Lung (tissue), 12 donors: ENCODE data around the gene SLC7A6. TPM values are rescaled to one million over a fixed set of nuclear protein-coding genes. Genes with fewer than 3 reads are reported as not detected.

ENCODE experiments used
- ATAC-seq: fragments of 200-7000 bp; cut with Tn5 transposase; one replicate; pipeline ENCODE4 v1.9.1; 2020; ENCODE audit warnings: moderate number of reproducible peaks; ENCODE audit not compliant: insufficient read depth, low FRiP score
- DNase-seq, 3 donors: peaks; one replicate each; pipeline ENCODE4 v3.0.0-alpha.2; 2013 to 2017
- H3K27ac ChIP-seq, 2 donors: one replicate each; pipeline ENCODE4 v1.5.1; 2013; ENCODE audit warnings: mild to moderate bottlenecking in 2 of 2, moderate library complexity in 2 of 2, control low read depth in 1 of 2, inconsistent platforms in 1 of 2, low read depth in 1 of 2, low read length in 1 of 2
- H3K27me3 ChIP-seq, 3 donors: one replicate each; pipeline ENCODE4 v1.5.1; 2013; ENCODE audit warnings: low read length in 2 of 3; ENCODE audit not compliant: control insufficient read depth in 3 of 3, insufficient read depth in 3 of 3
- H3K36me3 ChIP-seq, 4 donors: one replicate each; pipeline ENCODE4 v1.5.1; 2013; ENCODE audit warnings: low read length in 4 of 4, mild to moderate bottlenecking in 1 of 4, moderate library complexity in 1 of 4; ENCODE audit not compliant: control insufficient read depth in 4 of 4, insufficient read depth in 4 of 4
- H3K4me1 ChIP-seq, 5 donors: one replicate each; pipeline ENCODE4 v1.5.1; 2013; ENCODE audit warnings: low read length in 5 of 5, mild to moderate bottlenecking in 2 of 5, moderate library complexity in 1 of 5; ENCODE audit not compliant: control insufficient read depth in 5 of 5, insufficient read depth in 5 of 5
- H3K4me3 ChIP-seq: one replicate; pipeline ENCODE4 v1.5.1; 2013; ENCODE audit warnings: mild to moderate bottlenecking, control low read depth, moderate library complexity
- H3K9ac ChIP-seq, 2 donors: one replicate each; pipeline ENCODE4 v1.5.1; 2013; ENCODE audit warnings: low read length in 2 of 2, control low read depth in 1 of 2; ENCODE audit not compliant: insufficient read depth in 1 of 2
- H3K9me3 ChIP-seq, 4 donors: one replicate each; pipeline ENCODE4 v1.5.1; 2013; ENCODE audit warnings: low read length in 3 of 4, mild to moderate bottlenecking in 1 of 4, moderate library complexity in 1 of 4; ENCODE audit not compliant: control insufficient read depth in 4 of 4, insufficient read depth in 3 of 4
- CTCF ChIP-seq: IDR thresholded peaks from 2 replicates; pipeline ENCODE4 v1.5.1; 2012; ENCODE audit warnings: mild to moderate bottlenecking; ENCODE audit errors: control extremely low read depth, extremely low read depth
- WGBS, 2 donors: extraction: QIAGEN DNeasy Blood & Tissue Kit; methylation state at CpG; one replicate each; pipeline ENCODE4 v1.1.7; 2013; 5-methylcytosine and 5-hydroxymethylcytosine counted together
- polyA plus RNA-seq, 2 donors: library from polyadenylated mRNA; stranded (reverse); fragments of 200-250 nt; gene quantifications; one replicate each; pipeline ENCODE4 v1.2.1, GENCODE V29; 2013
- total RNA-seq, 2 donors: library from RNA; depleted of rRNA in 1 of 2; stranded (reverse); fragments of >200 nt in 1 of 2; gene quantifications; one replicate each; pipeline ENCODE4 v1.2.1, GENCODE V29; 2014 to 2021
- donor health status: control.
- donor health status: control.
- donor health status: Bipolar disorder and iron deficiency.
- donor health status: healthy.
- donor health status: DM: yes; HTN: yes; CAD: no.

SLC7A6 gene
- total and polyA plus RNA-seq, 4 donors: 8.9 to 36.2 (median 20.0) TPM

GRCh38 chr16:68253721-68254120, 10.6 kb upstream of the SLC7A6 start:
- Histone ChIP-seq H3K27ac (peak overlapping the region in 1 of 2 donors; percentile 36), H3K27me3 (no peaks in the 10 kb centered on the region), H3K36me3 (peaks cover 0 to 48% (median 10%) of the 10 kb centered on the region in 4 donors), H3K4me1 (no peaks in the 10 kb centered on the region), H3K9me3 (no peaks in the 10 kb centered on the region), H3K9ac (no peak overlapping the region), H3K4me3 (no peak overlapping the region)
- no peak for TF ChIP-seq CTCF
- ATAC-seq (no peak), DNase-seq (no peak)
- 97% methylated on average over 4 of the region's 4 CpGs for WGBS, 2 donors

GRCh38 chr16:68255712-68256111, 8.6 kb upstream of the SLC7A6 start:
- Histone ChIP-seq H3K27me3 (no peaks in the 10 kb centered on the region), H3K4me1 (no peaks in the 10 kb centered on the region), H3K9me3 (no peaks in the 10 kb centered on the region), H3K4me3 (no peak overlapping the region), H3K36me3 (peaks cover 0 to 56% (median 10%) of the 10 kb centered on the region in 4 donors), H3K9ac (no peak overlapping the region), H3K27ac (peak overlapping the region in 1 of 2 donors; percentile 63)
- ATAC-seq (no peak), DNase-seq (no peak)
- no peak for TF ChIP-seq CTCF
- 92 to 93% methylated on average over 18 of the region's 18 CpGs for WGBS, 2 donors

GRCh38 chr16:68257251-68257905, 6.9 kb upstream of the SLC7A6 start:
- ATAC-seq (no peak), DNase-seq (no peak)
- peaks cover 0 to 51% (median 11%) of the 10 kb centered on the region in 4 donors for H3K36me3 ChIP-seq
- WGBS, 2 donors: 34 to 69% methylated on average over 6 of the region's 6 CpGs
- no peak for TF ChIP-seq CTCF
- H3K4me1 ChIP-seq: no peaks in the 10 kb centered on the region
- peak overlapping the region in 1 of 2 donors; percentile 85 for H3K27ac ChIP-seq
- no peak overlapping the region for H3K9ac ChIP-seq
- no peaks in the 10 kb centered on the region for H3K27me3 ChIP-seq
- H3K4me3 ChIP-seq: no peak overlapping the region
- no peaks in the 10 kb centered on the region for H3K9me3 ChIP-seq
